Gastrocnemius medialis (tissue), 4 donors: Measurements from ENCODE around the gene LRRC72. TPM values are rescaled to one million over a fixed set of nuclear protein-coding genes. Genes with fewer than 3 reads are reported as not detected.

Experiments
- ATAC-seq, 2 donors: fragments of 150-250 bp; one replicate each; pipeline ENCODE4 v1.9.1; 2016
- DNase-seq, 2 donors: peaks; one replicate each; pipeline ENCODE4 v3.0.0-alpha.2; 2019
- H3K27ac ChIP-seq, 4 donors: fragments of 200-600 bp; sonication (generic); 1 replicate in 1 of 4; 2 replicates in 3 of 4; pipeline ENCODE4 v1.5.1; 2016 to 2018; ENCODE audit warnings: mild to moderate bottlenecking in 2 of 4, moderate library complexity in 1 of 4
- H3K27me3 ChIP-seq, 3 donors: fragments of 200-600 bp; sonication (generic) in 2 of 3; 1 replicate in 1 of 3; 2 replicates in 2 of 3; pipeline versions ENCODE4 v1.5.1 to v1.6.0; 2016 to 2019; ENCODE audit warnings: mild to moderate bottlenecking in 1 of 3, moderate library complexity in 1 of 3
- H3K36me3 ChIP-seq, 2 donors: fragments of 200-600 bp; sonication (generic) in 1 of 2; one replicate each; pipeline ENCODE4 v1.5.1; 2017 to 2018
- H3K4me1 ChIP-seq, 2 donors: fragments of 200-600 bp; sonication (generic) in 1 of 2; one replicate each; pipeline ENCODE4 v1.5.1; 2016 to 2017; ENCODE audit warnings: mild to moderate bottlenecking in 2 of 2
- H3K4me3 ChIP-seq, 4 donors: fragments of 200-600 bp; sonication (generic) in 3 of 4; 1 replicate in 1 of 4; 2 replicates in 3 of 4; pipeline ENCODE4 v1.5.1; 2016 to 2019; ENCODE audit warnings: mild to moderate bottlenecking in 2 of 4
- H3K9me3 ChIP-seq, 3 donors: fragments of 200-600 bp; sonication (generic) in 2 of 3; 1 replicate in 1 of 3; 2 replicates in 2 of 3; pipeline ENCODE4 v1.5.1; 2016 to 2019
- CTCF ChIP-seq, 5 experiments: fragments of 450-650 bp in 3 of 5; fragments of 200-600 bp in 2 of 5; sonication (generic) in 2 of 5; IDR thresholded peaks in 4 of 5; conservative IDR thresholded peaks in 1 of 5; 1 replicate in 4 of 5; 2 replicates in 1 of 5; pipeline ENCODE4 v1.5.1; 2016 to 2019; ENCODE audit warnings: antibody characterized with exemption in 5 of 5, mild to moderate bottlenecking in 3 of 5, moderate library complexity in 3 of 5
- POLR2A ChIP-seq, 2 donors: fragments of 450-650 bp; IDR thresholded peaks; one replicate each; pipeline ENCODE4 v1.6.1; 2017; ENCODE audit warnings: antibody characterized with exemption in 2 of 2, mild to moderate bottlenecking in 2 of 2, moderate library complexity in 2 of 2
- in situ Hi-C, 4 donors: fragments of 200-750 bp; cut with MboI; loops; one replicate each; pipeline versions ENCODE4 v1.15.0 to v1.8.0; 2017; ENCODE audit warnings: low sequenced_read_pairs in 4 of 4
- intact Hi-C: fragments of 100-400 bp; cut with DNase I; formaldehyde crosslinking; loops from one replicate; pipeline ENCODE4 v1.15.1; 2023; ENCODE audit warnings: low total_unique reads
- total RNA-seq, 4 donors: library from RNA; depleted of rRNA; stranded (reverse); fragments of >200 nt; gene quantifications; one replicate each; pipeline versions ENCODE4 v1.1.0 to v1.2.3, GENCODE V29; 2016

Gene LRRC72
- total RNA-seq, 4 donors from 2014 or later, result not detected

- no peak for TF ChIP-seq POLR2A (IDR thresholded peaks at IDR 0.05)
- no peak for ATAC-seq
- H3K4me3 ChIP-seq, result no peak overlapping the region
- in situ Hi-C loops (loop anchor here in 3 of 4 donors (10.0 to 25.0 kb wide), 4 partner anchors 100 to 1250 kb away; partner anchors contain the start of gene SOSTDC1 (in 1 of the 3)), intact Hi-C loops (no loop called here)
- H3K27ac ChIP-seq, result no peak overlapping the region
- DNase-seq, result no peak
- H3K4me1 ChIP-seq, result no peaks in the 10 kb centered on the region
- H3K27me3 ChIP-seq, result no peaks in the 10 kb centered on the region
- no peaks in the 10 kb centered on the region for H3K36me3 ChIP-seq
- H3K9me3 ChIP-seq, result no peaks in the 10 kb centered on the region
Observed at GRCh38 chr7:16562456-16563220, 36.0 kb downstream of the LRRC72 start.

- ATAC-seq (no peak), DNase-seq (no peak)
- H3K4me3 ChIP-seq, result no peak overlapping the region
- in situ Hi-C loops, result loop anchor here in 3 of 4 donors (10.0 to 25.0 kb wide), 4 partner anchors 101 to 1251 kb away; partner anchors contain the start of gene SOSTDC1 (in 1 of the 3)
- intact Hi-C loops, result loop anchor here (2.0 kb wide), 1 partner anchor 485 kb away; no protein-coding TSS in a partner anchor
- H3K4me1 ChIP-seq, result no peaks in the 10 kb centered on the region
- no peaks in the 10 kb centered on the region for H3K27me3 ChIP-seq
- H3K9me3 ChIP-seq, result no peaks in the 10 kb centered on the region
- H3K27ac ChIP-seq, result no peak overlapping the region
- no peaks in the 10 kb centered on the region for H3K36me3 ChIP-seq
- no peak for TF ChIP-seq CTCF (IDR thresholded peaks at IDR 0.05 in 4 of 5, conservative IDR thresholded peaks at IDR 0.05 in 1 of 5)
- TF ChIP-seq POLR2A (IDR thresholded peaks at IDR 0.05), result no peak
Observed at GRCh38 chr7:16563281-16564022, 36.8 kb downstream of the LRRC72 start.

GRCh38 chr7:16564023-16564380, 37.4 kb downstream of the LRRC72 start:
- intact Hi-C loops (loop anchor here (2.0 kb wide), 1 partner anchor 485 kb away; no protein-coding TSS in a partner anchor), in situ Hi-C loops (loop anchor here in 3 of 4 donors (10.0 to 25.0 kb wide), 4 partner anchors 102 to 1252 kb away; partner anchors contain the start of gene SOSTDC1 (in 1 of the 3))
- Histone ChIP-seq H3K4me3 (no peak overlapping the region), H3K27ac (no peak overlapping the region), H3K36me3 (no peaks in the 10 kb centered on the region), H3K9me3 (no peaks in the 10 kb centered on the region), H3K4me1 (no peaks in the 10 kb centered on the region), H3K27me3 (no peaks in the 10 kb centered on the region)
- TF ChIP-seq CTCF (IDR thresholded peaks at IDR 0.05 in 4 of 5, conservative IDR thresholded peaks at IDR 0.05 in 1 of 5), result no peak
- TF ChIP-seq POLR2A (IDR thresholded peaks at IDR 0.05), result no peak
- ATAC-seq (no peak), DNase-seq (no peak)

GRCh38 chr7:16564909-16565426, 38.3 kb downstream of the LRRC72 start:
- Histone ChIP-seq H3K27me3 (no peaks in the 10 kb centered on the region), H3K27ac (no peak overlapping the region), H3K9me3 (no peaks in the 10 kb centered on the region), H3K4me3 (no peak overlapping the region), H3K36me3 (no peaks in the 10 kb centered on the region), H3K4me1 (no peaks in the 10 kb centered on the region)
- intact Hi-C loops, result loop anchor here (2.0 kb wide), 1 partner anchor 486 kb away; no protein-coding TSS in a partner anchor
- no peak for TF ChIP-seq POLR2A (IDR thresholded peaks at IDR 0.05)
- peak in 4 of 5 experiments; percentile 41 to 75 (median 67) for TF ChIP-seq CTCF (IDR thresholded peaks at IDR 0.05 in 4 of 5, conservative IDR thresholded peaks at IDR 0.05 in 1 of 5)
- ATAC-seq (peak in 1 of 2 donors; percentile 44), DNase-seq (no peak)
- in situ Hi-C loops, result loop anchor here (5.0 to 25.0 kb wide), 5 partner anchors 103 to 1253 kb away; partner anchors contain the start of gene SOSTDC1 (in 1 of the 4)
